ENCODE data around the gene TNN.

TNN gene

DNA sequence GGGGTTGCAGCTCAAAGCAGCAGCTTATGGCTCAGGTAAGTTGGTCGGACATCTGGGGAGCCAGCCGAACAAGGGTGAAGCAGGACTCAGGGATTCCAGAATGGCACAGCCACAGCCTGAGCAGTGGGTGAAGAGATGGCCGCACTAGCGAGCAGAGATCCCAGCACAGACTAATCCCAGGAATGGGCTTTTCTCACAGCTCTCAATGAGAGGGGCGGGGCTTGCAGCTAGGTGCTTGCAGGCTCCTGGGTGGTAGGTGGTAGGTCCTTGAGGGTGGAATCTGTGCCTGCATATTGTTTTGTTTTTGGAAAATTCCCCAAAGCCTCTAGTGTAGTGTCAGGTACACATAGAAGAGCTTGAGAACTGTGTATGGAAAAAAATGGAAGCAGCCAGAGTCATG lies 116.0 kb downstream of the TNN start:
- Histone ChIP-seq H3K36me3 (ENCODE audit: control insufficient read depth, low read depth, low read length) (no peaks in the 10 kb centered on the region), H3K27me3 (ENCODE audit: control insufficient read depth, insufficient read depth, low read length) (no peaks in the 10 kb centered on the region), H3K4me3 (ENCODE audit: low read length) (no peak overlapping the region), H3K9me3 (ENCODE audit: control insufficient read depth, low read depth, low read length) (no peaks in the 10 kb centered on the region), H3K4me1 (ENCODE audit: control insufficient read depth, low read depth, low read length) (peaks cover 5% of the 10 kb centered on the region), H3K27ac (ENCODE audit: low read length) (no peak overlapping the region), H3K9ac (ENCODE audit: low read length) (no peak overlapping the region)

DNA sequence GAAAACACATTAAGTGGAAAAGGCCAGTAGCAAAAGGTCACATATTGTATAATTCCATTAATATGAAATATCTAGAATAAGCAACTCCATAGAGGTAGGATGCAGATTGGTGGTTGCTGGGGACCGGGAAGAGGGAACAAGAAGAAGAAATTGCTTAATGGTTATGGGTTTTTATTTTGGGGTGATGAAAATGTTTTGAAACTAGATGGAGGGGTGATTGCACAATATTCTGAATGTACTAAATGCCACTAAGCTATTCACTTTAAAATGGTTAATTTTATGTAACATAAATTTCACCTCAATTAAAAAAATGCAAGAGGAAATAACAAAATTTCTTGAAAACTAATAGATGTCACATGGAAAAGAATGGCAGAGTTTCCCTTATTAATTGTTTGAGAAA lies 118.3 kb downstream of the TNN start:
- Histone ChIP-seq H3K36me3 (ENCODE audit: control insufficient read depth, low read depth, low read length) (no peaks in the 10 kb centered on the region), H3K4me3 (ENCODE audit: low read length) (no peak overlapping the region), H3K9me3 (ENCODE audit: control insufficient read depth, low read depth, low read length) (no peaks in the 10 kb centered on the region), H3K9ac (ENCODE audit: low read length) (no peak overlapping the region), H3K4me1 (ENCODE audit: control insufficient read depth, low read depth, low read length) (peaks cover 5% of the 10 kb centered on the region), H3K27me3 (ENCODE audit: control insufficient read depth, insufficient read depth, low read length) (peaks cover 2% of the 10 kb centered on the region), H3K27ac (ENCODE audit: low read length) (no peak overlapping the region)

DNA sequence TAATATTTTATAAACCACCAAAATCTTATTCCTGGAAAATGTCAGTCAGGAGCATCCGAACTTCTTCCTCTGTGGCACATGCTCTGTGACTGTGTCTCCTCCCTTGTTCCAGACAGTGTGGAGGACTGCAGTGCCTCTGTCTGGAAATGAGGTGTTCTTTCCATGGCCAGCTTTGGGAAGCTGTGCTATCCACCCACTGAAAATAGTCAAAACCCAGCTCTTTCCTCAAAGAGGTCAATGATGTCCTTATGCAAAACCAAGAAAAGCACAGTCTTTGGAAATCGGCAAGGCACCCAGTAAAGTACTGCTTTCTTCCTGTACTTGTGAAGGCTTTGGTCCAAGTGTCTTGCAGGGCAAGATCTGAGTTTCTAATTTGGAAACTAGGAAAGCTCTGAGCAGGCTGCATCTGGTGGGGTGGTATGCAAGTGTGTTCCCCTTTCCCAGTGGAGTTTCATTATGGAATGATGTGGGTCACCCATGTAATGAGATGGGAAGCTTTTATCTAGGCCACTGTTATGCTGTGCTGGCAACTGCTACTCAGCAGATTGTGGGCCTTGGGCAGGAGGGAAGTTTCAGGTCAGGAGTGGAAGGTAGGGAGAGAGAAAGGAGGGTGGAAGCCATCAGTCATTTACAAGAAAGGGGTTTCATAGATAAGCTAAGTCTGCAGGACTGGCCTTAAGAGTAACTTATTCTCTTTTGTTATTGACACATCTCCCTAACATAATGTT lies 119.0 kb downstream of the TNN start:
- Histone ChIP-seq H3K4me1 (ENCODE audit: control insufficient read depth, low read depth, low read length) (peaks cover 5% of the 10 kb centered on the region), H3K27ac (ENCODE audit: low read length) (no peak overlapping the region), H3K4me3 (ENCODE audit: low read length) (no peak overlapping the region), H3K9ac (ENCODE audit: low read length) (no peak overlapping the region), H3K9me3 (ENCODE audit: control insufficient read depth, low read depth, low read length) (no peaks in the 10 kb centered on the region), H3K27me3 (ENCODE audit: control insufficient read depth, insufficient read depth, low read length) (peaks cover 9% of the 10 kb centered on the region), H3K36me3 (ENCODE audit: control insufficient read depth, low read depth, low read length) (no peaks in the 10 kb centered on the region)

DNA sequence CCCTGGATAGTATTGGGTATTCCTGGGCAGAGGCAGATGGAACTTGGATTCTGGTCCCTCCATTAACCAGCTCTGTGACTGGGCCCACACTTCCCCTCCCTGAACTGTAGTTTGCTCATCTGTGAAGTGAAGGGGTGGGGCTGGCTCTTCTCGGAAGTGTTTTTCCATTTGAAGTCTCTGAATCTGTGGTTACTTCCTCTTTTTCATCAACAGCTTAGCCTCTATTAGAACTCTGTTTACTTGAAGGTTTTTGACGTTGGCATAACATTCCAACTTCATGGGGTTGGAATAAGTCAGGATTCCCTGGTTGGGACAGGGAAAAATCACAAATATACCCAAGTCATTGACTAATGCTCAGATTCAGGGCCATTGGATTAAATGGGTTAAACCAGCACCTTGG lies 121.3 kb downstream of the TNN start:
- Histone ChIP-seq H3K4me3 (ENCODE audit: low read length) (no peak overlapping the region), H3K4me1 (ENCODE audit: control insufficient read depth, low read depth, low read length) (no peaks in the 10 kb centered on the region), H3K27ac (ENCODE audit: low read length) (no peak overlapping the region), H3K9me3 (ENCODE audit: control insufficient read depth, low read depth, low read length) (no peaks in the 10 kb centered on the region), H3K9ac (ENCODE audit: low read length) (no peak overlapping the region), H3K36me3 (ENCODE audit: control insufficient read depth, low read depth, low read length) (no peaks in the 10 kb centered on the region), H3K27me3 (ENCODE audit: control insufficient read depth, insufficient read depth, low read length) (peaks cover 29% of the 10 kb centered on the region)

DNA sequence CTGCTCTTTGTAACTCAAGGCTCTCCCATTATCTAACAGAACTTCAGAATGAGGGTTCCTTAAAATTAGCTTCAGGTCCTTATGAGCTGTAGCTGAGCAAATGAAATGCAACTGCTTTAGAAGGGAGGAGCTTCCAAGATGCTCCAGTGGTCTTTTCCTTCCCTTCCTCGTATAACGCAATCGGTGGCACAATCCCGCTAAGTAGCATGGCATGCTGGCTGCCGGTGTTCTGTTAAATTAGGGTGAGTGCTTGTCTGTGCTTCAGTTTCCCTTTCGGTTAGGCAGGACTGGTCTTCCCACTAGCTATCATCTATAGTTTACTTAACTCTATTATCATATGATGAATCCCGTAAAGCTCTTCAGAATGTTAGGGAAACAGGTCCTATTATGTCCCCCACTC lies 124.0 kb downstream of the TNN start:
- Histone ChIP-seq H3K27ac (ENCODE audit: low read length) (no peak overlapping the region), H3K9ac (ENCODE audit: low read length) (no peak overlapping the region), H3K27me3 (ENCODE audit: control insufficient read depth, insufficient read depth, low read length) (peaks cover 39% of the 10 kb centered on the region), H3K36me3 (ENCODE audit: control insufficient read depth, low read depth, low read length) (no peaks in the 10 kb centered on the region), H3K9me3 (ENCODE audit: control insufficient read depth, low read depth, low read length) (no peaks in the 10 kb centered on the region), H3K4me3 (ENCODE audit: low read length) (peak overlapping the region; percentile 77), H3K4me1 (ENCODE audit: control insufficient read depth, low read depth, low read length) (no peaks in the 10 kb centered on the region)

DNA sequence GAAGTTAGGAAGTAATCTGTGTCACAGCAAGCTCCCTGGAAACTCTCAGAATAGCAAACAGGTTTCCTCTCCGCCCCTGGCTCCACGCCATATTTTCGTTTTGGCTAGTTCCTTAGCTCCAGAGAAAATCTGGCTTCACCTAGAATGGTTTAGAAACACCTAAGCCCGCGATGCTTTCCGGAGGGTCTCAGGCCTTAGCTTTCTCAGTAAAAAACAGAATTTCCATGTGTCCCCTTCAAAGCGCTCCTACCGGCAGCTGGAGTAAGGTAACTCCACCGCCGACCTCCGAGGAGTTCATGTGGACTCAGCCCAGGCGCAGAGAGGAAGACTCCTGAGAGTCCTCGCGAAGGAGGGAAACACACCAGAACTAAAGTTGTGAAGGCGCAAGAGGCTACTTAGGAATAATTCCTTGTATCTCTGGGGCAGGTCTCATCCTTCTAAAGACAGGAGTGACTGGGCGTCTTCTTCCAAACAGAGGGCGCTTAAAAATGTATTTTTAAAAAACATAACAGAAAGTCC lies 124.5 kb downstream of the TNN start:
- H3K4me1 ChIP-seq (ENCODE audit: control insufficient read depth, low read depth, low read length), result no peaks in the 10 kb centered on the region
- H3K36me3 ChIP-seq (ENCODE audit: control insufficient read depth, low read depth, low read length), result no peaks in the 10 kb centered on the region
- no peaks in the 10 kb centered on the region for H3K9me3 ChIP-seq (ENCODE audit: control insufficient read depth, low read depth, low read length)
- no peak overlapping the region for H3K27ac ChIP-seq (ENCODE audit: low read length)
- peak overlapping the region; percentile 21 for H3K9ac ChIP-seq (ENCODE audit: low read length)
- H3K27me3 ChIP-seq (ENCODE audit: control insufficient read depth, insufficient read depth, low read length), result peaks cover 39% of the 10 kb centered on the region
- H3K4me3 ChIP-seq (ENCODE audit: low read length), result peak overlapping the region; percentile 77

DNA sequence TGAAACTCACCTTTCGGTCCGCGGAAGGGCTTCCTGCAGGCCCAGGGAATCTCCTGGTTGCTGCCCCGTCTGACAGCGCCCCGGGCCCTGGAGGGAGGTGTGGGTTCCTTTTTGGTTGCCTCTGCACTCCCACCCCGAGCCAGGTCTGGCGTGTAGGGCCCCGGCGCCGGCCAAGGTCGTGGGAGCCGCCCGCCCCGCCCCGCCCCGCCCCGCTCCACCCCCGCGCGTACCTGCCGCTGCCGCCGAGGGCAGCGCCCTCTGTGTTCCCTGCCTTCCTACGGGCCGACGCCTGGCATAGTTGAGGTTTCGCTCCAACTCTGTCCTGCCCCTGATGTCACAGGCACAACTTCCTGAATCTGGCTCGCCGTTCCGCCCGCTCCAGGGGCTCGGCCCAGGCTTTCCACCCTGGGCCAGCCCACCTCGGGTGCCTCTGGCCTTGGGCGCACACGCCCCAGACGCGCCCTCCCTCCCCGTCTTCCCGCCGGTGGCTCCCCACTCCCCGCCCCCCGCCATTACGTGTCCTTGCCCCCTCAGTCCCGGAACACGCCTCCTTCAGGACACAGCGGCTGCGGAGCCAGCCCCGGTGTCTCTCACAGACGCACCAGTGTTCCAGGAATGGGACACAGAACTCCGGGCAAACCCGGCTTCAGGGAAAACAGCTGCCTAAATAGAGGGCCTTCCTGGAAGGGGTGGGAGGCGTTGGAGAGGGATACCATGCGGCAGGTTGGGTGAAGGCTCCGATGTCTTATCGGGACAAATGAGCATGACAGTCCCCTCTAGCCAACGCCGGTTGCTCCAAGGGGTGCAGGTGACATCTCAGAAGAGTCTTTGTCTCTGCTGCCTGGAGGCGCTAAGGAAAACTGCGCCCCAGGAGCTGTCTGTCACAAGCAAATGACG lies 125.2 kb downstream of the TNN start, which contains the start of gene KIAA0040:
Gene KIAA0040 (minus strand): TSS at position 147 of the 897 bp plus-strand sequence. CDS start 31,763 bp downstream, outside the sequence.
- H3K27me3 ChIP-seq (ENCODE audit: control insufficient read depth, insufficient read depth, low read length), result peaks cover 39% of the 10 kb centered on the region
- peak within 1 kb of the TSS; percentile 44 for H3K9ac ChIP-seq (ENCODE audit: low read length)
- no peaks in the 10 kb centered on the region for H3K4me1 ChIP-seq (ENCODE audit: control insufficient read depth, low read depth, low read length)
- H3K27ac ChIP-seq (ENCODE audit: low read length), result no peak within 1 kb of the TSS
- peak within 1 kb of the TSS; percentile 77 for H3K4me3 ChIP-seq (ENCODE audit: low read length)
- no peaks in the 10 kb centered on the region for H3K9me3 ChIP-seq (ENCODE audit: control insufficient read depth, low read depth, low read length)
- no peaks in the 10 kb centered on the region for H3K36me3 ChIP-seq (ENCODE audit: control insufficient read depth, low read depth, low read length)

DNA sequence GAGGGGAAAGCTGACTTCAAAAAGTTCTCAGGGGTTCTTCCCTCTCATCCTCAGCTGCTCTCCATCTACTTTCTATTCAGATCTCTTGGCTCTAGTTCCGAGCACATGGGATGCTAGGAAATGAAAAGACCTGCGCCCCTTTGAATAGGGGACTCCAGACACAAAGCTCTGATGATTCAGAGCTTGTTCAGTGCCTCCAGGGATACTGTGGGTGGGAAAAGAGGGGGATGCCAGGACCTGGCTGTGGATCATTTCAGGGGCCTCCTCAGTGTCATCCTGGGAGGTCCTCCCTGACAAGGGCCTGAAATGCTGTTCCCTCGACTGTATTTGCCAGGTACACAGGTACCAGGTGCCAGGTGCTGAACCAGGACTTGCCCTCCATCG lies 125.9 kb downstream of the TNN start:
- Histone ChIP-seq H3K9ac (ENCODE audit: low read length) (no peak overlapping the region), H3K4me3 (ENCODE audit: low read length) (peak overlapping the region; percentile 77), H3K9me3 (ENCODE audit: control insufficient read depth, low read depth, low read length) (no peaks in the 10 kb centered on the region), H3K27ac (ENCODE audit: low read length) (no peak overlapping the region), H3K4me1 (ENCODE audit: control insufficient read depth, low read depth, low read length) (no peaks in the 10 kb centered on the region), H3K27me3 (ENCODE audit: control insufficient read depth, insufficient read depth, low read length) (peaks cover 39% of the 10 kb centered on the region), H3K36me3 (ENCODE audit: control insufficient read depth, low read depth, low read length) (no peaks in the 10 kb centered on the region)

DNA sequence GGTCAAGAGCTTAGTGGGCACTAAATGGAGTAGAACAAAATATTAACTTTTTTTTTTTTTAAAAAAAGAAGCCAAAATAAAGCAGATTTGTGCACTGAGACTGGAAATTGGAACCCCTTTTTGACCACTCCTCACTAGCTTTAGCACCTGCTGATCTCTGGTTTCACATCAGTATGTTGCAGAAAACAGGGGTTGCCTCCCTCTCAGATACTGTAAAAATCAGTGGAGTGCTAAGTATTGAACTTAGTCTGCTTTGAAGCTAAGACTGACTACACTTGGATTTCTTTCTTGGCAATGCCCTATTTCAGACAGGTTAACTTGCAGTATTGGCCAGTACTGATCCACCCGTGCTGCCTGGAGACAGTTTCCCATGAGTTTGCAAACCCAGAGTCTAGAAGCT lies 127.6 kb downstream of the TNN start:
- H3K27me3 ChIP-seq (ENCODE audit: control insufficient read depth, insufficient read depth, low read length), result peaks cover 39% of the 10 kb centered on the region
- no peaks in the 10 kb centered on the region for H3K36me3 ChIP-seq (ENCODE audit: control insufficient read depth, low read depth, low read length)
- no peak overlapping the region for H3K9ac ChIP-seq (ENCODE audit: low read length)
- no peaks in the 10 kb centered on the region for H3K4me1 ChIP-seq (ENCODE audit: control insufficient read depth, low read depth, low read length)
- H3K4me3 ChIP-seq (ENCODE audit: low read length), result no peak overlapping the region
- H3K9me3 ChIP-seq (ENCODE audit: control insufficient read depth, low read depth, low read length), result no peaks in the 10 kb centered on the region
- no peak overlapping the region for H3K27ac ChIP-seq (ENCODE audit: low read length)

DNA sequence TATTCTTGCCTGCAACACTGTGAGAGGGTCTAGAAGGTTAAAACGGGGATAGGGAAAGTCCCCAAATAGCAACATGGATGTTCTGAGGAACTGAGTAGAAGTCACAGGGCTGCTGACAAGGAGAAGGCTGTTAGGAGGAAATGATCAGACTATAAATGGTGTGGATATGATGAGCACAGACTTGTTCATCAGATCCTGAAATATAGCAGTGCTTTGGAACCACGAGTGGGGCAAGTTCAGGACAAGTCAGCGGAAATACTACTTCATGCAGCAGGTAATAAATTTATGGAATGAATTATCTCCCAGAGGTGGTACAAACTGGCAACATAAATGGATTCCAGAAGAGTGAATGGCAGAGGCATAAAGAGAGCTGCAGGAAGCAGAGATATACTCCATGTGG lies 128.2 kb downstream of the TNN start:
- Histone ChIP-seq H3K27ac (ENCODE audit: low read length) (no peak overlapping the region), H3K4me1 (ENCODE audit: control insufficient read depth, low read depth, low read length) (no peaks in the 10 kb centered on the region), H3K4me3 (ENCODE audit: low read length) (no peak overlapping the region), H3K36me3 (ENCODE audit: control insufficient read depth, low read depth, low read length) (no peaks in the 10 kb centered on the region), H3K27me3 (ENCODE audit: control insufficient read depth, insufficient read depth, low read length) (peaks cover 37% of the 10 kb centered on the region), H3K9ac (ENCODE audit: low read length) (no peak overlapping the region), H3K9me3 (ENCODE audit: control insufficient read depth, low read depth, low read length) (no peaks in the 10 kb centered on the region)

DNA sequence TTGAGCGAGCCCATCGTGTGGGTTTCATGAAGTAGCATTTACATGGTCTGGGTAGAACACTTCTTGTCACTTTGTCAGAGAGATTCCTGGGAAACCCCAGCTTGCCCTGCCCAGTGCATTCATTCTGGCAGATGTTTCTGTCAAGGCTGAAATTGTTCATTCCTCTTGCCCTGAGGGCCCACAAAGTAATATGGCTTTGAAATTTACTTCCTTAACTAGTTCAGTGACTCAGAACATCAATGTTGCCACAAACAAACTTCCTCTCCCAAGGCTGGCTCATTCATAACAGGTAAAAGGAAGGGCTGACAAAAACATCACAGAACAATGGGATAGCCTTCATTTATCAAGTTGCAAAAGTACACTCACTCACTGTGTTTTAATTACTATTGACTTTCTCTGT lies 129.9 kb downstream of the TNN start:
- Histone ChIP-seq H3K4me1 (ENCODE audit: control insufficient read depth, low read depth, low read length) (no peaks in the 10 kb centered on the region), H3K36me3 (ENCODE audit: control insufficient read depth, low read depth, low read length) (no peaks in the 10 kb centered on the region), H3K9me3 (ENCODE audit: control insufficient read depth, low read depth, low read length) (no peaks in the 10 kb centered on the region), H3K27me3 (ENCODE audit: control insufficient read depth, insufficient read depth, low read length) (peaks cover 21% of the 10 kb centered on the region), H3K27ac (ENCODE audit: low read length) (no peak overlapping the region), H3K4me3 (ENCODE audit: low read length) (no peak overlapping the region), H3K9ac (ENCODE audit: low read length) (no peak overlapping the region)
